Activated B cell treated with CpG ODN at 0.5 μM for 24 hours (primary cell): ENCODE measurements around the gene NOL3. TPM values are rescaled to one million over a fixed set of nuclear protein-coding genes. Genes with fewer than 3 reads are reported as not detected.

Experiments used
- ATAC-seq: fragments of 200-7000 bp; cut with Tn5 transposase; one replicate; pipeline ENCODE4 v1.10.0; 2021; ENCODE audit warnings: low read depth, mild to moderate bottlenecking, moderate library complexity
- CTCF ChIA-PET: fragments of 350-600 bp; sonication (Branson Sonifier 250); formaldehyde crosslinking; loops from one replicate; lab custom pipeline; 2021; ENCODE audit warnings: antibody characterized with exemption; lab: Charles Lee
- POLR2A ChIA-PET: fragments of 350-600 bp; sonication (Branson Sonifier 250); formaldehyde crosslinking; loops from one replicate; lab custom pipeline; 2021; ENCODE audit warnings: antibody characterized with exemption; lab: Charles Lee
- DNase-seq: peaks from one replicate; pipeline ENCODE4 v3.0.0; 2022
- H3K27ac Mint-ChIP-seq: one replicate; pipeline ENCODE4 v1.8.0; 2020; ENCODE audit warnings: mixed read lengths
- H3K27me3 Mint-ChIP-seq: one replicate; pipeline ENCODE4 v1.8.0; 2021; ENCODE audit warnings: mixed read lengths
- H3K36me3 Mint-ChIP-seq: one replicate; pipeline ENCODE4 v1.8.0; 2021; ENCODE audit warnings: low read depth, mixed read lengths
- H3K4me1 Mint-ChIP-seq: one replicate; pipeline ENCODE4 v1.8.0; 2021; ENCODE audit warnings: mixed read lengths
- H3K4me3 Mint-ChIP-seq: one replicate; pipeline ENCODE4 v1.8.0; 2020; ENCODE audit warnings: mild to moderate bottlenecking, mixed read lengths
- H3K9me3 Mint-ChIP-seq: one replicate; pipeline ENCODE4 v1.8.0; 2020; ENCODE audit warnings: mixed read lengths
- CTCF ChIP-seq: fragments of 200-600 bp; IDR thresholded peaks from one replicate; pipeline ENCODE4 v1.8.0; 2022; ENCODE audit warnings: antibody characterized with exemption, mild to moderate bottlenecking
- intact Hi-C: fragments of 100-400 bp; cut with micrococcal nuclease; formaldehyde crosslinking; loops from one replicate; pipeline ENCODE4 v1.15.1; 2024
- total RNA-seq: library from RNA; stranded (reverse); gene quantifications from 2 replicates; pipeline ENCODE4 v1.2.3, GENCODE V29; 2022

Gene NOL3
- total RNA-seq, 1 donor from 2014 or later, result 0.64 TPM

- POLR2A ChIA-PET, result interaction anchor here (0.9 kb wide), 1 partner anchor 9 kb away, joined by 3 read pairs; no protein-coding TSS in a partner anchor
- H3K27ac Mint-ChIP-seq, result no peak overlapping the region
- H3K4me1 Mint-ChIP-seq, result peaks cover 18% of the 10 kb centered on the region
- ATAC-seq, result no peak
- no peak for TF ChIP-seq CTCF
- peaks cover 42% of the 10 kb centered on the region for H3K27me3 Mint-ChIP-seq
- H3K36me3 Mint-ChIP-seq, result no peaks in the 10 kb centered on the region
- intact Hi-C loops, result no loop called here
- H3K9me3 Mint-ChIP-seq, result no peaks in the 10 kb centered on the region
- CTCF ChIA-PET, result interaction anchor here (1.9 kb wide), 1 partner anchor 9 kb away, joined by 10 read pairs; no protein-coding TSS in a partner anchor
- DNase-seq, result no peak
- H3K4me3 Mint-ChIP-seq, result no peak overlapping the region
Observed at GRCh38 chr16:67176662-67177061, 6.3 kb downstream of the NOL3 start.

- Mint-ChIP-seq H3K9me3 (no peaks in the 10 kb centered on the region), H3K36me3 (no peaks in the 10 kb centered on the region), H3K4me3 (peak overlapping the region; percentile 72), H3K27ac (no peak overlapping the region), H3K4me1 (peaks cover 18% of the 10 kb centered on the region), H3K27me3 (peaks cover 35% of the 10 kb centered on the region)
- intact Hi-C loops, result no loop called here
- no peak for TF ChIP-seq CTCF
- ChIA-PET CTCF (interaction anchor here (1.3 to 1.9 kb wide), 2 partner anchors 7 to 20 kb away, joined by 4 to 10 read pairs; no protein-coding TSS in a partner anchor), POLR2A (interaction anchor here (0.7 to 0.9 kb wide), 2 partner anchors 8 to 209 kb away, joined by 3 to 7 read pairs; no protein-coding TSS in a partner anchor)
- peak; percentile 51 for ATAC-seq
- no peak for DNase-seq
Observed at GRCh38 chr16:67177743-67178699, 7.7 kb downstream of the NOL3 start.

- POLR2A ChIA-PET, result no interaction called here
- Mint-ChIP-seq H3K27me3 (peaks cover 24% of the 10 kb centered on the region), H3K4me1 (peaks cover 6% of the 10 kb centered on the region), H3K9me3 (no peaks in the 10 kb centered on the region), H3K36me3 (no peaks in the 10 kb centered on the region), H3K27ac (no peak overlapping the region), H3K4me3 (no peak overlapping the region)
- CTCF ChIA-PET, result no interaction called here
- intact Hi-C loops, result no loop called here
- TF ChIP-seq CTCF, result no peak
- DNase-seq, result no peak
- no peak for ATAC-seq
Observed at GRCh38 chr16:67179421-67180080, 9.2 kb downstream of the NOL3 start.

- ChIA-PET POLR2A (no interaction called here), CTCF (no interaction called here)
- H3K9me3 Mint-ChIP-seq, result no peaks in the 10 kb centered on the region
- peaks cover 11% of the 10 kb centered on the region for H3K4me1 Mint-ChIP-seq
- no peak for ATAC-seq
- H3K4me3 Mint-ChIP-seq, result no peak overlapping the region
- intact Hi-C loops, result no loop called here
- TF ChIP-seq CTCF, result no peak
- peaks cover 24% of the 10 kb centered on the region for H3K27me3 Mint-ChIP-seq
- H3K27ac Mint-ChIP-seq, result no peak overlapping the region
- no peaks in the 10 kb centered on the region for H3K36me3 Mint-ChIP-seq
- DNase-seq, result no peak
Observed at GRCh38 chr16:67180166-67180565, 9.8 kb downstream of the NOL3 start.

- ChIA-PET CTCF (no interaction called here), POLR2A (interaction anchor here (0.7 to 0.9 kb wide), 2 partner anchors 16 to 23 kb away, joined by 3 to 7 read pairs; no protein-coding TSS in a partner anchor)
- intact Hi-C loops, result no loop called here
- DNase-seq, result no peak
- H3K27me3 Mint-ChIP-seq, result peaks cover 24% of the 10 kb centered on the region
- no peak overlapping the region for H3K4me3 Mint-ChIP-seq
- TF ChIP-seq CTCF, result no peak
- no peak for ATAC-seq
- no peaks in the 10 kb centered on the region for H3K36me3 Mint-ChIP-seq
- no peaks in the 10 kb centered on the region for H3K9me3 Mint-ChIP-seq
- no peak overlapping the region for H3K27ac Mint-ChIP-seq
- peaks cover 18% of the 10 kb centered on the region for H3K4me1 Mint-ChIP-seq
Observed at GRCh38 chr16:67181346-67181745, 11.0 kb downstream of the NOL3 start.
